HG03575 (cell line): Measurements from ENCODE around the gene CAB39.
"Not testable (repeated sequence)": the region's sequence is repeated elsewhere in the genome, so short reads cannot be mapped to it uniquely, and the experiment has no call there.

Source experiments
- ATAC-seq: cut with Tn5 transposase; IDR thresholded peaks from one replicate; pipeline ENCODE4 v1.9.1; 2021; ENCODE audit not compliant: unreplicated experiment, insufficient number of reproducible peaks, low FRiP score; ENCODE audit errors: extremely low read depth

Gene CAB39

DNA sequence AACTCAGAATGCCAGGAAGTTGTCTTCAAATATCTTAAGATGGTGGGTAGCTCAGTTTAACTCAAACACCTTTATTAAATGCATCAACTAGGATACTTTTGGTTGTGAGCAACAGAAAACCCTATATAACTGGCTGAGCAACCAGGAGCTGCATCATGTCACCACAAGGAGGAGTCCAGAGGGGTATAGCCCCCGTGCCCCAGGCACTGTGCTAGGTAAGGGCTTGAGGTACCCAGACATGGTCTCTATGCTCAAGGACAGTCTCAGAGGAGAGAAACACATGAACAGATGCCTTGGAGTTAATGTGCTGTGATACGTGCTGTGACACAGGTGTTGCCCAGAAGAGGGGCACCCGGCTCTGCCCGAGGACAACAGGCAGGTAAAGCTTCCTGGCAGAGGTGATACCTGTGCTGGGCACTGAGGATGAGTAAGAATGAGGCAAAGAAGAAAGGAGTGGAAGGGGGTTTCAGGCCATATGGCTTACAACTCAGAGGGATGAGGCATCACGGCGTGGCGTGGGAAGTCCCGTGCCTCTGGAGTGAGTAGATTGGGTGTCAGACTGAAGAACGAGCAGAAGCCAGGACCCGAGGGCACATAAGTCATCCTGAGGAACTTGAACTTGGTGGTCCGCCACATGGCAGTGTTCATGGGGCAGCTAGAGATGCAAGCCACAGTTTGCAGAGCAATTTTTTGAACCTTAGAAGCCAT lies 32.0 kb upstream of the CAB39 start:
- ATAC-seq, result no peak

DNA sequence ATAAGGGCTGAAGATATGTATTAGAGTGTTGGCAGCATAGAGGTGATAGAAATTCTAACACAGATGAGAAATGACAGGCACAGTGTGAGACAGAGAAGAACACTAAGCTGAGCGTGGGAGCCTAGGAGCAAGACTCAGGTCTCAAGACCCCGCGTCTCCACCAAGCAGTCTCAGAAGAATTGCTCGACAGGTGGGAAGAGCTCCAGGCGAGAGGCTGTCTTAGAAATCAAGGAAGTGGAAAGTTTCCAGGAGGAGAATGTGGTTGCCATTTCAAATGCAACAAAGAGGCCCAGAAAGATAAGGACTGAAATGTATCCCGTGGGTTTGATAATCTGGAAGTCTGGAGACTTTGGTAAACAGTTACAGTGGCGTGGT lies 31.5 kb upstream of the CAB39 start:
- ATAC-seq, result no peak

DNA sequence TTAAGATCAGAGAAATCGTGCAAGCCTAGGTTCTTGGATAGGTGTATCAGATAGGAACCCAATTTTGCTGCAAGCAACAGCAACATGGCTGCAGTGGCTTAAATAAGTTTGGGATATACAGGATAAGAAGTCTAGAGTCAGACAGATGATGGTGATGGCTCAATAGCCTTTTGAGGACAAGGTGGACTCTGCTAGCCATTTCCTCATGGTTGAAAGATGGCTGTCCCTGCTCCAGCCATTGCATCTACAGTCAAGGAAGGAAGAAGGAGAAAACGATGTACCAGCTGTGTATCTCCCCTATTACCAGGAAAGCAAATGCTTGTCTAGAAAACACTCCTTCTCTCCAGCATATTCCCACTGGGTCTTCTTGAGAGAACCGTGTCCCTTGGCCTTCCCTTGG lies 30.1 kb upstream of the CAB39 start:
- no peak for ATAC-seq

DNA sequence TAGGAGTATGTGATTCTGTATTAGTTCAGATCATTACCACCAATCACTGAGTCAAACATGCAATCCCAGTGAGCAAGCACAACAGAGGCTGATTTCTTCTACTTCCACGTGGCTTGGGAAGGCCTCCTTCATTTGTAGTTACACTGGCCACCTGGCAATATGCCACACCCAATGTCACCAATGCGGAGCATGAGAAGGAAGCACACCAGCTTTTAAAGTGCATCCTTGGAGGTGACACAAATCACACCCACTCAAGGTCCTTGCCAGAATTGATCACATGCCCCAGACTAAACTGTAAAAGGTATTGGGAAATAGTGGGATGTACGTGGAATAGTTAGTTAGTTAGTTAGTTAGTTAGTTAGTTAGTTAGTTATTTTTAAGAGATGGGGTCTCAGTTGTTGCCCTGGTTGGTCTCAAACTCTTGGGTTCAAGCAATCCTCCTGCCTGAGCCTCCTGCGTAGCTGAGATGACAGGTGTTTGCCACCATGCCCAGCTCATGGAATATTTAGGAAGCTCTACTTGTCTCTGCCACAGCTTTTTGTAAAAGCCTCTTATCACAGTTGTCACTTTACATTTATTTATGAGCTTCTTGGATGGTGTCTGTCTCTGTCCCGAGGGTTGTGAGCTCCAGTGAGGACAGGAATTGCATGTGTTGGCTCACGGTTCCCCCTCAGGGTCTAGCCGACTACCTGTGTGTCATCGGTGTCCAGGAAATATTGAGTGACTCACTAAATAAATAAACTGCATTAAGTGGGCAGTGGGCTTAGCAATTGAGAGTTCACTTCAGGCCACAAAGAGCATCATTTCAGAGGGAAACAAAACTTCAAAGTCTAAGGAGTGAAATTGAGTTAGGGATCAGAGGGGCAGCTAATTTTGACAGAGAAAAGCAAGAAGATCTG lies 28.1 kb upstream of the CAB39 start:
- ATAC-seq, result no peak

DNA sequence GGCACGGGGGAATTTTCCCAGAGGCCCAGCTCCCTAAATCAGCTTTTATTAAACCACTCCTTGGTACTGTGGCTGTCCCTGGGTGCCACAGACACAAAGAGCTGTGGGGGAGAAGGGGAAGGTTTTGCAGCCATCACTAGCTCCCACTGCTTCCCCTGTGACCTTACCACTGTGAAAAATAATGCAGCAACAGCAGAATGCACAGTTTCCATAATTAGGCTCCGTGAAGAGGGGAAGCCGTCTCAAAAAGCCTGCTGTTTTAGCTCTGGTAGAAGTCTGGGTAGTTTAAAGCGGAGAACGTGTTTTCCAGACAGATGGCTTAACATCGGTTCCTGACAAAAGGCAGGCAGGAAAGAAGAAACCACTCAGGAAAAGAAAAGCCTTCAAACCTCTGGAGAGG lies 27.5 kb upstream of the CAB39 start:
- ATAC-seq, result no peak

DNA sequence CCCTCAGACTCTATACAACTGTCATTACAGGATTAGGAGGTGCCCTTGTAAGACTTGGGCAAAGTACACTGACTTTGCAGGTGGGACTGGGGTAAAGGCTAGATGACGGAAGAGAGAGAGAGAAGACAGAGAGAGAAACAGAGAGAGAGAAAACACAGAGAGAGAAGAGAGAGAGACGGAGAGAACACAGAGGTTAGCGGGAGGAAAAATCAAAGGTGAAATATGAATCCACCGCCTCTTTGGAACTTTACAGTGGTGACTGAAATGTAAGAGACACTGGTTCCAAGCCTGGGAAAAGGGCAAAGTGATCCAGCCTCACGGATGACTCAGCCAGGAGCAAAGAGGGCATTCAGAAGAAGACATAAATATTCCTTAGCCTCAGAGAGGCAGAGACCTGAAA lies 25.1 kb upstream of the CAB39 start:
- no peak for ATAC-seq

DNA sequence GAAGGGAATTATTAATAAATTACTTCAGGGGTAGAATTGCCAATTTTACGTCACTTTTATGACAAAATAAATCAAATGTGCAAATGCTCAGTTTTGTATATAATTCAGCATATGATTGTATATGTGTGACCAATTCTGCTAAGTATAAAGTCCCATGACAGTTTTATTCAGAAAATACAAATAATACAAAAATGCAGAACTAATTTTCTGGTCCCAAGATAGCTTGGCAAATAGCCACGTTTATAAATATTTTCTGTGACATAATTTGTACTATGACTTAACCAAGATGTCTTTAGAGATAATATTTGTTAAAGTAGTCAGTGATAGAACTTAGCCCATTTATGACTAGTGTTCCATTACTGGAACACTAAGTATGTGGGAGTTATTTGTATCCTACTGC lies 24.2 kb upstream of the CAB39 start:
- no peak for ATAC-seq

DNA sequence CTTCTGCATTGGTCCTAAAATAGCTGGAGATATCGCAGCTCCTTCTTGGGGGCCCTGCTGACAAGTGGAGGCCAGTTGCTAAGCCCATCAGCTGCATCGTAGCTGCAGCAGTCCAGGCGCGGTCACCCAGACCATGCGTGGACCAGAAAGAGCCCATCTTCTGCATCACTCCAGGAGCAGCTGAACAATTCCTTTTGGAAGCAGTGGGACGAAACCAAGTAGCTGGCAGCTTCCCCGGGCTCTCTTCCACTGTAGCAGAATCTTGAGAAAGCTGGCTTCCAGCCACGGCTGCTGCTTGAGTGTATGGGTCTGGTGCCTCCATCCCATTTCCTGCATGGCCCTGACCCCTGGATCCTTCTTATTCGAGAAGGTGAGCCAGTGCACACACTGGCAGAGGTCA lies 22.2 kb upstream of the CAB39 start:
- no peak for ATAC-seq

DNA sequence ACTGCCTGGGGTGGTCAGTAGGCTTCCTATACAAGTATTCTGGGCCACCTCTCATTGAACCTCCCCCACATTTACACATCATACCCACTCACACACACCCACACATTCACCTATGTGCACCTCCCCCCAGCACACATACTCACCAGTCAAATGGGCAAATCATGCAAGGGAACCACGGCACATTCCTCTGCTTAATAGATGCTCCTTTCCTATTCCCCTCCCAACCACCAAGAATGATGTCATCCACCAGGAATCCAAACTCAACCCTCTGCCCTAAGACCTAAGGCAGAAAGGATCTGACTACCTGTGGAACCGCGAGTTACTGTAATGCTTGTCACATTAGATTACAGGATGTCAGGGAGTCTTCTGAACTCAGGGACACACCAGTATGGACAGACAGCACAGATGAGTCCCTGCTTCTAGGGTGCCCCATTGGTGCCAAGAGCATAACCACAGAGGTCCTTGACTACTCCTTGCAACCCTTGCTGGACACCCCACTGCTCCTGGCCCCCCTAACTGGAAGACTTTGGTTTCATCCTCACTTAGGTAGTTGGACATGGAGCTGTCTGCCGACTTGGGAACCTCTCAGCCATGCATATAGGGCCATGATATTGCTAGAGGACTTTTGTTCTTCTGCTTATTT lies 21.5 kb upstream of the CAB39 start:
- no peak for ATAC-seq

DNA sequence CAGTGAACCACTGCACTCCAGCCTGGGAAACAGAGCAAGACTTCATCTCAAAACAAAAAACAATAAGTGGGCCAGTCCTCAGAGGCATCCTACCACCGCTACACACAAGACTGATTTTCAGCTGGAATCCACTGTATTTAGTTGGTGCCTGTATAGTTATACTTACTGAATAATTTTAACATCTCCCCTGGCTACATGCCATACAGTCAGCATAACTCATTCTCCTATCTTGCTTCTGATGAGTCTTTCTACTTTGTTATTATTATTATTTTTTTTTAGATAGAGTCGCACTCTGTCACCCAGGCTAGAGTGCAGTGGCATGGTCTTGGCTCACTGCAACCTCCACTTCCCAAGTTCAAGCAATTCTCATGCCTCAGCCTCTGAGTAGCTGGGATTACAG lies 19.9 kb upstream of the CAB39 start:
- ATAC-seq, result no peak

DNA sequence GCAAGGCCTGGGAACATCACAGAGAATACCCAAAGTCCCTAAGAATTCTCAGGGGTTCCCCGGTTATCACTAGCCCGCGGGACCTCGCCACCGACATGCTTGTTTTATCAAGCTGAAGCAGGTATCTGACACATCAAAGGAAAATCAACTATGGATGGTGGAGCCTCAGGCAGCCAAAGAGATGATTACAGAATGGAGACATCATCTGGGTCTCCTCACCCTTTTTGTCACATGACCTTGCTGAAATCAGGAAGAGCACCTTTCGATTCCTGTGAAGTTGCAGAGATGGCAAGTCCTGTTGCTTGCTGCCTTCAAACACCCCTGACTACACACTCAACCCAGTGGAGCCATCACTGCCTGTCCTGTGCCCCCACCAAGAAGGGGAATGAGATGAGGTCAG lies 19.2 kb upstream of the CAB39 start:
- no peak for ATAC-seq

DNA sequence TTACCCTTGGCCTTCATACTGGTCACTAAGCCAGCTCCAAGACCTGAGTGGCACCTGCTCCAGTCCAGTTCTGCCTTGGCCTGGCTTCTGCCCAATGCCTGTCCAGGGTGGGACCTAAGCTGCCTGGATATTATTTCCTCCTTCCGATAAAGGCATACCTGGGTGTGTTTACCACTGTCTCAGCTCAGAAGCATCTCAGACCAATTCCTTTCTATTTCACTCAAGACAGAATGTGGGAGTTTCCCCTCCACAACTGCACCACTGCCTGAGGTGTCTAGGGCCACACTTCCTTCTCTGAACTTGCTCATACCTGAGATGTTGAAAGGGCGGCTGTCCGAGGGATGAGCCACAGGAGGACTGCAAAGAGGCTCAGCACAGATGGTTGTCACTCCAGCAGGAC lies 18.4 kb upstream of the CAB39 start:
- ATAC-seq, result no peak

DNA sequence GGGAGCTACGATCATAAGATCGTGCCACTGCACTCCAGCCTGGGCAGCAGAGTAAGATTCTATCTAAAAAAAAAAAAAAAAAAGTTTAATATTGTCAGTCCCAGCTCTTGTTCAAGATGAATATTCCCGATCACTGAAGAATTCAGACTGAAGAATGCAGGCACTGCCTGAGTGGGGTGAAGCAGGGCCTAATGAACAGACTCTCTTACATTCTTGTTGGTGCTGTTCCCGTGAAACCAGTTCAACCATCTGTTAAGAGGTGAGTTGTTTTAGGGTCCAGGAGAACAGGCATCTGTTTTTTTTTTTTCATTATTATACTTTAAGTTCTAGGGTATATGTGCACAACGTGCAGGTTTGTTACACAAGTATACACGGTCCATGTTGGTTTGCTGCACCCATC lies 17.1 kb upstream of the CAB39 start:
- no peak for ATAC-seq

DNA sequence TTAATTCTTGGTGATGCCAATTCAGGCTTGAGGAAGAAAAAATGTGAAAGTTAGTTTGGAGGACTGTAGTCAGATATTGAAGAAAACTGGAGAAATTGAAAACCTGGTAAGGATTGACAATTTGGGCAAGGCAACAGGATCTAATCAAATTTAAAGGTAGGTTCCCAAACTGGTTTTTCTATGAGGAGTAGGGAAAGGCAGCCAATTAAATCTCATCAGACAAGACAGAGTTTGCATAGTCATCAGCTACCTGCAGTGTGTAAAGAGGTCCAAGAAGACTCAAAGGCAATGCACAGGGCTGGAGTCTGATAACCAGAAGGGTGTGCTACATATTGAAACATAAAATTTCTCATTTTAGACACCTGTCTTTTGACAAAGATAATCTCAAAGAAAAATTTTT lies 16.0 kb upstream of the CAB39 start:
- ATAC-seq, result no peak

DNA sequence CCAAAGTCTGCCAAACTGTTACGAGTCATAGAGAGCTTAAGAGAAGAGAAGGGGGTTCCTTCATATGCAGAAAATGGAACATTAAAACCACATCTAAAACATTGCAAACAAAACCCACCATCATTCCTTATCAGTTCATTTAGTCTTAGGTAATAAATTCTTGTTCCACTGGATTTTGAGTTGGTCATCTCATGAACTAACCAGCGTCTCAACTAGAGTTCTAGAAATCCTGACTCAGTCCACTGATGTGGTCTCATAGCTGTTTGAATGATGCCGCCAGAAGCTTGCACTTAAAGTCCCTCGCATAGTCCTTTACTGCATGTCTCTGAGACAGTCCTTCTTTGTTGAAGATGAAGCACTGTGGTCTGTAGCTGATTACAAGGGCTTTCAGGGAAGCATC lies 15.0 kb upstream of the CAB39 start:
- ATAC-seq, result no peak

DNA sequence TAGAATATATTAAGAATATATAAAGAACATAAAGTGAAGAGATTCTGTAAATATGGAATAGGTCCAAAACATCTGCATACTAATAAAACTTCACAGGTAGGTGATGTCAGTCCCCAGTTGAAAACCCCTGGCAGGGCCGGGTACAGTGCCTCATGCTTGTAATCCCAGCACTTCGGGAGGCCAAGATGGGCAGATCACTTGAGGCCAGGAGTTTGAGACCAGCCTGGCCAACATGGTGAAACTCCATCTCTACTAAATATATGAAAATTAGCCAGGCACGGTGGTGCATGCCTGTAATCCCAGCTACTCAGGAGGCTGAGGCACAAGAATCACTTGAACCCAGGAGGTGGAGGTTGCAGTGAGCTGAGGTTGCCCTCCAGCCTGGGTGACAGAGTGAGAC lies 13.9 kb upstream of the CAB39 start:
- ATAC-seq, result not testable (repeated sequence)

DNA sequence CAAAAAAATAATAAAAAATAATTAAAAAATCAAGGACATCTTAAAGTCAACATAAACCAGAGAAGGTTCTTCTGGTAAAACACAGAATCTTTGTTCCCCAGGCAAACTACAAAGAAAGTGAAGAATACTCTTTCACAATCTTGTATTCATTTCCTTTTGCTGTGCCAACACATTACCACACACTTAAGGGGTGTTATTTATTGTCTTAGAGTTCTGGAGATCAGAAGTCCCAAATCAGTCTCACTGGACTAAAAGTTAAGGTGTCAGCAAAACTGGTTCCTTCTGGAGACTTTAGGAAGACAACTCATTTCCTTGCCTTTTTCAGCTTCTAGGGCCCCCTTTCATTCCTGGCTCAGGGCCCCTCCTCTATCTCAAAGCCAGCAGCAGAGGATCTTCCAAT lies 12.2 kb upstream of the CAB39 start:
- no peak for ATAC-seq

DNA sequence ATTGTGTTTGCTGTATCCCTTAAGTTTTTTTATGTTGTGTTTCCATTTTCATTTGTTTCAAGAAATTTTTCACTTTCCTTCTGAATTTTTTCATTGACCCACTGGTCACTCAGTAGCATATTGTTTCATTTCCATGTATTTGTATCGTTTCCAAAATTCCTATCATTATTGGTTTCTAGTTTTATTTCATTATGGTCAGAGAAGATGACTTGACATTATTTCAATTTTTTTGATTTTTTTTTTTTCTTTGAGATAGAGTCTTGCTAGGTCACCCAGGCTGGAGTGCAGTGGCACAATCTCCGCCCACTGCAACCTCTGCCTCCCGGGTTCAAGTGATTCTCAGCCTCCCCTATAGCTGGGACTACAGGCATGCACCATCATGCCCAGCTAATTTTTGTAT lies 11.3 kb upstream of the CAB39 start:
- ATAC-seq, result no peak

DNA sequence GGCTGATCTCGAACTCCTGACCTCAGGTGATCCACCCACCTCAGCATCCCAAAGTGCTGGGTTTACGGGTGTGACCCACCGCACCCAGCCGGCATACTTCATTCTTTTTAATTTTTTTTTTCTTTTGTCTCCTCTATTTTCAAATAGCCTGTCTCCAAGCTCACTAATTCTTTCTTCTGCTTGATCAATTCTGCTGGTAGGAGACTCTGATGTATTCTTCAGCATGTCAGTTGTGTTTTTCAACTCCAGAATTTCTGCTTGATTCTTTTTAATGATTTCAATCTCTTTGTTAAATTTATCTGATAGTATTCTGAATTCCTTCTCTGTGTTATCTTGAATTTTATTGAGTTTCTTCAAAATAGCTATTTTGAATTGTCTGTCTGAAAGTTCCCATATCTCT lies 10.2 kb upstream of the CAB39 start:
- ATAC-seq, result not testable (repeated sequence)

DNA sequence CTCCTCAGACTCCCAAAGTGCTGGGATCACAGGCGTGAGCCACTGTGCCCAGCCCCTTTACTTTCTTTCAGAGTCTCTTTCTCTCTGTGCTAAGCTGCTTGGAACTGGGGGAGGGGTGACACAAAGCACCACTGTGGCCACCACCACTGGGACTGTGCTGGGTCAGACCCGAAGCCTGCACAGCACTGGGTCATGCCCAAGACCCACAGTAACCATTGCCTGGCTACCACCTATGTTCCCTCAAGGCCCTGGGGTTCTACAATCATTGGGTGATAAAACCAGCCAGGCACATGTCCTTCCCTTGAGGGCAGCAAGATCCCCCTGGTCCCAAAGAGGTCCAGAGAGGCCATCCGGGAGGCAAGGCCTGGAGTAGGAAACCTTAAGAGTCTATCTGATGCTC lies 9.1 kb upstream of the CAB39 start:
- ATAC-seq, result no peak
